Measurements from ENCODE around the gene USP25. TPM values are rescaled to one million over a fixed set of nuclear protein-coding genes. Genes with fewer than 3 reads are reported as not detected.
"Not testable (repeated sequence)": the region's sequence is repeated elsewhere in the genome, so short reads cannot be mapped to it uniquely, and the experiment has no call there.

Gene USP25
- total RNA-seq, 1 donor, result 62.7 TPM

- Histone ChIP-seq H3K9me3 (ENCODE audit: low read depth, low read length) (no peaks in the 10 kb centered on the region), H3K4me3 (ENCODE audit: low read length) (no peak overlapping the region), H3K4me1 (ENCODE audit: insufficient read depth, low read length) (no peaks in the 10 kb centered on the region), H3K27me3 (ENCODE audit: insufficient read depth, low read length) (no peaks in the 10 kb centered on the region)
These were observed 7.0 kb upstream of the USP25 start for GRCh38 chr21:15722591-15723324.

DNA sequence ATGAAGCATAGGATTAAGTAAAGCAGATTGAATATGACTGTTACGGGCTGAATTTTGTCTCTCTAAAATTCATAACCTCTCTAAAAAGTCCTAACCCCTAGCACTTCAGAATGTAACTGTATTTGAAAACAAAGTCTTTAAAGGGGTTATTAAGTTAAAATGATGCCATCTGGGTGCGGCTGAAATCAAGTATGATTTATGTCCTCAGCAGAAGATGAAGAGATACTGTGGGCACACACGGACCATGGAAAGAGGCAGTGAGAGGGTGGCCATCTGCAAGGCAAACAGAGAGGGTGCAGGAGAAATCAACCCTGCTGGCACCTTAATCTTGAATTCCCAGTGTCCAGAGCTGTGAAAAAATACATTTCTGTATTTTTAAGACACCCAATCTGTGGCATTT is 3.8 kb upstream of the USP25 start:
- Histone ChIP-seq H3K27me3 (ENCODE audit: insufficient read depth, low read length) (no peaks in the 10 kb centered on the region), H3K4me1 (ENCODE audit: insufficient read depth, low read length) (peaks cover 4% of the 10 kb centered on the region)

GRCh38 chr21:15728046-15728445 is 1.7 kb upstream of the USP25 start:
- Histone ChIP-seq H3K27me3 (ENCODE audit: insufficient read depth, low read length) (no peaks in the 10 kb centered on the region), H3K9me3 (ENCODE audit: low read depth, low read length) (no peaks in the 10 kb centered on the region), H3K4me1 (ENCODE audit: insufficient read depth, low read length) (peaks cover 9% of the 10 kb centered on the region), H3K4me3 (ENCODE audit: low read length) (no peak overlapping the region)

More for the DNA sequence above, 3.8 kb upstream of the USP25 start:
- H3K4me3 ChIP-seq (ENCODE audit: low read length), result no peak overlapping the region
- no peaks in the 10 kb centered on the region for H3K9me3 ChIP-seq (ENCODE audit: low read depth, low read length)

DNA sequence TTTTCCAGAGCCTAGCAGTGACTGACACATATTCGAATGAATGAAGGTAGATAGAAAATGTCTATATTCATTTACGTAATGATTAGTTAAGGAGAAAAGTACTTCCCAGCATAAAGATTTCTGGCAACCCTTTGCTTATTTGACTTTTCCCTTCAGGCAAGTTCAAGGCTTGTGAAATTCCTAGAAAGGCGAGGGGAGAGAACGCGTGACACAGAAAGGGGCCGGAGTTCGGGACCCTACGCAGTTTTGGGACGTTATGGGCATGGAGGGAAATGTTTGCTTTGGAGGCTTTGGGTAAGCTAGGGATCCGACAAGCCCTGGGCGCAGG is 472 bp upstream of the USP25 start:
- H3K9me3 ChIP-seq (ENCODE audit: low read depth, low read length), result no peaks in the 10 kb centered on the region
- peaks cover 20% of the 10 kb centered on the region for H3K4me1 ChIP-seq (ENCODE audit: insufficient read depth, low read length)
- peak overlapping the region; percentile 79 for H3K4me3 ChIP-seq (ENCODE audit: low read length)
- no peaks in the 10 kb centered on the region for H3K27me3 ChIP-seq (ENCODE audit: insufficient read depth, low read length)

DNA sequence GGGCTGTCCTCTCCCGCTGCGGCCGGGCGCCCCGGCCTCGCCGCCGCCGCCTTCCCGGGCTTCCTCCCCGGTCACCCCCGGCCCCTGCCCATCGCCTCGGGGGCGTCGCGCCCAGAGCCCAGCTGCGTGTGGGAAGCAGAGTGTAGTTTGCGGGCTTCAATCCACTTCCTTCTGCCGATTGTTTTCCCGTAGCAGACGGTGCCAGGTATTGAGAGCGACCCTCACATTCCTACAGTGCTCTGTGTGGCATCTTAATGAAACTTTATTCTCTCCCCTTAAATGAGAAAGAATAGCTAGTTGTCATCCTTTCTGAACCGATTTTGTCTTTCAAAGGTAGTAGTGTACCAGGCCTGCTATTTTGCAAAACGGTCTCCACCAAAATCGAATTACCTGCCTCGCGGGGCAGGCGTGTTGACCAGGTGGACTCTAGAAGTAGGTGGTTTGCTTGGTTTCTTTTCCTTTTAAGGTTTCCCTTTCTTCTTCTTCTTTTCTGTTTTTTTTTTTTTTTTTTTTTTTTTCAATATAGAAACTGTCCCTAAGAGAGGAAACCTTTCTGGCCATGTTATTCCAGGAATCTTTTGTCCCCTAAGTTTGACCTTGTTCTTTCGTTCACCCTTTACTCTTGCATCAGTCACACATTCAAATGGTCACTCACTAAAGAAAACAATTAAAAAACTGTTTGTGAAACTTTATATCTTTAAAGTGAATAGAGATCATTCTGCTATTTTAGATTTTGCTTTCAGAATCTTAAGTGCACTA is 881 bp downstream of the USP25 start:
- Histone ChIP-seq H3K4me3 (ENCODE audit: low read length) (peak overlapping the region; percentile 79), H3K9me3 (ENCODE audit: low read depth, low read length) (no peaks in the 10 kb centered on the region), H3K27me3 (ENCODE audit: insufficient read depth, low read length) (no peaks in the 10 kb centered on the region), H3K4me1 (ENCODE audit: insufficient read depth, low read length) (peaks cover 26% of the 10 kb centered on the region)

DNA sequence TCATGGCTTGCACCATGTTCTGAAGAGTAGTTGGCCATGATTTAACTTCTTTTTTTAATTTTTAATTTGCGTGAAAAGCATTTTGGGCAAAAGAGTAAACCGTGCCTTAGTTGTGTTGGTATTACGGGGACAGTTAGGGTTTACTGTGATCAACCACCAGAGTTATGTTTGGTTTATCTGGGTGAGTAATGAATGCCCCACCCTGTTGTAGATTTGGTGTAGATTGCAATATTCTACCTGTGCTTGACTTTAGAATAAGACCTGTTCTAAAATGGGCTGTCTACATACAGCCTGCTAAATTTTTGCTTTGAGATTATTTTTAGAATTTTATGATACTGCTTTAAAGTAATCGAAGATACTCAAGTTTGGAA is 1.4 kb downstream of the USP25 start:
- Histone ChIP-seq H3K4me1 (ENCODE audit: insufficient read depth, low read length) (peaks cover 30% of the 10 kb centered on the region), H3K9me3 (ENCODE audit: low read depth, low read length) (no peaks in the 10 kb centered on the region), H3K27me3 (ENCODE audit: insufficient read depth, low read length) (no peaks in the 10 kb centered on the region), H3K4me3 (ENCODE audit: low read length) (peak overlapping the region; percentile 79)

GRCh38 chr21:15732290-15732995 is 2.7 kb downstream of the USP25 start:
- Histone ChIP-seq H3K9me3 (ENCODE audit: low read depth, low read length) (no peaks in the 10 kb centered on the region), H3K4me3 (ENCODE audit: low read length) (peak overlapping the region; percentile 79), H3K4me1 (ENCODE audit: insufficient read depth, low read length) (peaks cover 31% of the 10 kb centered on the region), H3K27me3 (ENCODE audit: insufficient read depth, low read length) (no peaks in the 10 kb centered on the region)

GRCh38 chr21:15732996-15733329 is 3.2 kb downstream of the USP25 start:
- H3K27me3 ChIP-seq (ENCODE audit: insufficient read depth, low read length), result no peaks in the 10 kb centered on the region
- H3K9me3 ChIP-seq (ENCODE audit: low read depth, low read length), result no peaks in the 10 kb centered on the region
- no peak overlapping the region for H3K4me3 ChIP-seq (ENCODE audit: low read length)
- H3K4me1 ChIP-seq (ENCODE audit: insufficient read depth, low read length), result peaks cover 31% of the 10 kb centered on the region

DNA sequence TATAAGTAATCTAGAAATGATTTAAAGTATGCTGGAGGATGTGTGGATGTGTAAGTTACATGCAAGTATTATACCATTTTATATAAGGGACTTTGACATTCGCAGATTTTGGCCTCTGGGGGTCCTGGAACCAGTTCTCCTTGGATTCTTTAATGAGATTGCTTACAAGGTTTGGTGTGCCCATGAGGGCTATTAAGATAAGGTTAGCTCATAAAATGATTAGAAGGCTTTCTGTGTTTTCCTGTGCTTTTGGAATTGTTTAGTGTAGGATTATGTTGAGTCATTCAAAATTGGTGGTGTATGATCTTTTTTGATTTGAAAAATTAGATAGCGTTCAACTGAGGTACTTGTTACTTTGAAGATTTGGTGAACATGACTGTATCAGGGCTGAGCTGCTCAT is 5.6 kb downstream of the USP25 start:
- H3K27me3 ChIP-seq (ENCODE audit: insufficient read depth, low read length), result no peaks in the 10 kb centered on the region
- H3K4me1 ChIP-seq (ENCODE audit: insufficient read depth, low read length), result peaks cover 41% of the 10 kb centered on the region
- H3K9me3 ChIP-seq (ENCODE audit: low read depth, low read length), result no peaks in the 10 kb centered on the region
- H3K4me3 ChIP-seq (ENCODE audit: low read length), result no peak overlapping the region

DNA sequence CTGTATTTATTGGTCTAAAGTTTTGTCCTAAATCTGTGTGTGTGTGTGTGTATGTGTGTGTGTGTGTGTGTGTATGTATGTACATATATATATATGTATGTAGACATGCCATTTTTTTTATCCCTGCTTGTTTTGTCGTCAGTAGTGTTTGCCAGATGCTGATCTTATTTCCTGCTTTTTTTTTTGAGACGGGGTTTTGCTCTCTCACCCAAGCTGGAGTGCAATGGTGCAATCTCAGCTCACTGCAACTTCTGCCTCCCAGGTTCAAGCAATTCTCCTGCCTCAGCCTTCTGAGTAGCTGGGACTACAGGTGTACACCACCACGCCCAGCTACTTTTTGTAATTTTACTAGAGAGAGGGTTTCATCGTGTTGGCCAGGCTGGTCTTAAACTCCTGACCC is 6.1 kb downstream of the USP25 start:
- peaks cover 42% of the 10 kb centered on the region for H3K4me1 ChIP-seq (ENCODE audit: insufficient read depth, low read length)
- H3K4me3 ChIP-seq (ENCODE audit: low read length); H3K27me3 ChIP-seq (ENCODE audit: insufficient read depth, low read length); H3K9me3 ChIP-seq (ENCODE audit: low read depth, low read length): not testable (repeated sequence)

- not testable (repeated sequence) for H3K27me3 ChIP-seq (ENCODE audit: insufficient read depth, low read length); H3K4me3 ChIP-seq (ENCODE audit: low read length); H3K9me3 ChIP-seq (ENCODE audit: low read depth, low read length)
- peaks cover 40% of the 10 kb centered on the region for H3K4me1 ChIP-seq (ENCODE audit: insufficient read depth, low read length)
These were observed 9.0 kb downstream of the USP25 start for GRCh38 chr21:15738779-15739178.

DNA sequence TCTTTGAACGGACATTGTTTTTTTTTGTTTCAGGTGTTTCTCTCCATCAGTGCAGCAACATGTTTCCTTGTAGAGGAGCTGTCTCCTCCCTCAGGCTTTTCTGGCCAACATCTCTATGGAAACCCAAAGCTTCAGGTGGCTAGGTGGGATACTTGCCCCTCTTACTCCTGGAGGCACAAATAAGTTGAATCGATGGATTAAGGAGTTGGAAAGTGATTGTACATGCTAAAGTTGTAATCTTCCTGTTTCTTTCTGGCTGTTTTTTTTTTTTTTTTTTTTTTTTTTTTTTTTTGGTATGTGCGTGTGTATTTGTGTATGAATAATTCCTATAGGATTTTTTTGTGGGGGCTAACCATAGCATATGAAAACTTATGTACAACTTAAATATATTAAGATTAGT is 10.6 kb downstream of the USP25 start:
- Histone ChIP-seq H3K4me1 (ENCODE audit: insufficient read depth, low read length) (peaks cover 38% of the 10 kb centered on the region), H3K4me3 (ENCODE audit: low read length) (no peak overlapping the region), H3K9me3 (ENCODE audit: low read depth, low read length) (no peaks in the 10 kb centered on the region), H3K27me3 (ENCODE audit: insufficient read depth, low read length) (no peaks in the 10 kb centered on the region)

GRCh38 chr21:15741510-15741909 is 11.7 kb downstream of the USP25 start:
- H3K27me3 ChIP-seq (ENCODE audit: insufficient read depth, low read length), result no peaks in the 10 kb centered on the region
- peaks cover 32% of the 10 kb centered on the region for H3K4me1 ChIP-seq (ENCODE audit: insufficient read depth, low read length)
- H3K9me3 ChIP-seq (ENCODE audit: low read depth, low read length), result no peaks in the 10 kb centered on the region
- no peak overlapping the region for H3K4me3 ChIP-seq (ENCODE audit: low read length)

DNA sequence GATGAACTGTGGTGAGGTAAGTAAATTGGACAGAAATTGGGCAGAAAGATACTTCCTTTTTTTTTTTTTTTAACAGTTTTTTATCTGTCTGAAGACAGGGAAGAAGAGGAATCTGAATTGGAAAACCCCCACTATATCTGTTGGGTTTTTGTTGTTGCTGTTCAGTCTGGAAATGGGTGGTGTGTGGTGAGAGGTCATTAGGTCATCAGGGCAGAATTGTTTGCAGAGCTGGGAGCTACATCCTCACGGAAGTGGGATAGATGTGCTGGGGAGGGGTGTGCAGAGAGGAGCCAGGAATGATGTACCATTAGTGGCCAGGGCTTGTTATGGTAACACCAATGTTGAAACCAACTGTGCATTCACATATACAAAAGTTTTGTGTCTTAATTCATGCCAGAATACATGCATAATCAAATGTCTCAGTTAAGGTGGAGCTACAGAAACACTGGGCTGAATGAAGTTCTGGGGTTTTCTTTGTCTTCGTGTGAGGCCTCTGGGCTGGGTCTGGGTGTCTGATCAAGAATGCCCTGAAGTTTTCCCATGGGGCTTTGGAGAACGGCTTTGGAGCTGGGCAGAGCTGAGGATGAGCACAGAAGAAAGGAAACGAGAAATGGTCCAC is 12.4 kb downstream of the USP25 start:
- Histone ChIP-seq H3K27me3 (ENCODE audit: insufficient read depth, low read length) (no peaks in the 10 kb centered on the region), H3K9me3 (ENCODE audit: low read depth, low read length) (no peaks in the 10 kb centered on the region), H3K4me3 (ENCODE audit: low read length) (no peak overlapping the region), H3K4me1 (ENCODE audit: insufficient read depth, low read length) (peaks cover 32% of the 10 kb centered on the region)

- H3K4me1 ChIP-seq (ENCODE audit: insufficient read depth, low read length), result peaks cover 32% of the 10 kb centered on the region
- no peak overlapping the region for H3K4me3 ChIP-seq (ENCODE audit: low read length)
- H3K27me3 ChIP-seq (ENCODE audit: insufficient read depth, low read length), result no peaks in the 10 kb centered on the region
- H3K9me3 ChIP-seq (ENCODE audit: low read depth, low read length), result no peaks in the 10 kb centered on the region
These were observed 12.9 kb downstream of the USP25 start for GRCh38 chr21:15742694-15743093.

Data from mononuclear cell (primary cell).